ENCODE measurements around the gene APPL2.

APPL2 gene

GRCh38 chr12:105168006-105168405, 68.0 kb downstream of the APPL2 start:
- Histone ChIP-seq H3K4me2 (ENCODE audit: low read length) (no peak overlapping the region), H2AFZ (ENCODE audit: low read length) (no peak overlapping the region), H3F3A (ENCODE audit: insufficient read depth, low read length) (no peaks in the 10 kb centered on the region), H3K27me3 (ENCODE audit: insufficient read depth, low read length) (no peaks in the 10 kb centered on the region), H3K4me1 (ENCODE audit: insufficient read depth, low read length, severe bottlenecking) (no peaks in the 10 kb centered on the region), H3K9me2 (ENCODE audit: low read depth, low read length) (no peaks in the 10 kb centered on the region), H3K9ac (ENCODE audit: low read length) (no peak overlapping the region), H3K4me3 (ENCODE audit: low read depth, low read length, poor library complexity, severe bottlenecking) (no peak overlapping the region), H3K36me3 (ENCODE audit: insufficient read depth, low read length) (peaks cover 41% of the 10 kb centered on the region), H3K27ac (ENCODE audit: low read depth, low read length, poor library complexity, severe bottlenecking) (no peak overlapping the region), H4K20me1 (ENCODE audit: insufficient read depth, low read length) (no peaks in the 10 kb centered on the region), H3K79me2 (ENCODE audit: insufficient read depth, low read length) (no peaks in the 10 kb centered on the region), H3K9me3 (ENCODE audit: low read length) (no peaks in the 10 kb centered on the region)
- TF ChIP-seq CTCF (IDR thresholded peaks at IDR 0.05; ENCODE audit: low read length) (no peak), EZH2 (IDR thresholded peaks at IDR 0.05; ENCODE audit: borderline replicate concordance, low read length) (no peak)

- TF ChIP-seq CTCF (IDR thresholded peaks at IDR 0.05; ENCODE audit: low read length) (no peak), EZH2 (IDR thresholded peaks at IDR 0.05; ENCODE audit: borderline replicate concordance, low read length) (no peak)
- Histone ChIP-seq H3K4me1 (ENCODE audit: insufficient read depth, low read length, severe bottlenecking) (no peaks in the 10 kb centered on the region), H4K20me1 (ENCODE audit: insufficient read depth, low read length) (no peaks in the 10 kb centered on the region), H3K79me2 (ENCODE audit: insufficient read depth, low read length) (no peaks in the 10 kb centered on the region), H3K9me2 (ENCODE audit: low read depth, low read length) (no peaks in the 10 kb centered on the region), H3K27me3 (ENCODE audit: insufficient read depth, low read length) (no peaks in the 10 kb centered on the region), H2AFZ (ENCODE audit: low read length) (no peak overlapping the region), H3K9ac (ENCODE audit: low read length) (no peak overlapping the region), H3K4me2 (ENCODE audit: low read length) (no peak overlapping the region), H3K36me3 (ENCODE audit: insufficient read depth, low read length) (peaks cover 42% of the 10 kb centered on the region), H3K27ac (ENCODE audit: low read depth, low read length, poor library complexity, severe bottlenecking) (no peak overlapping the region), H3K9me3 (ENCODE audit: low read length) (no peaks in the 10 kb centered on the region), H3K4me3 (ENCODE audit: low read depth, low read length, poor library complexity, severe bottlenecking) (no peak overlapping the region), H3F3A (ENCODE audit: insufficient read depth, low read length) (no peaks in the 10 kb centered on the region)
These were observed 68.6 kb downstream of the APPL2 start for GRCh38 chr12:105167346-105167745.

GRCh38 chr12:105166736-105167135, 69.2 kb downstream of the APPL2 start:
- no peaks in the 10 kb centered on the region for H3K4me1 ChIP-seq (ENCODE audit: insufficient read depth, low read length, severe bottlenecking)
- no peak overlapping the region for H3K9ac ChIP-seq (ENCODE audit: low read length)
- TF ChIP-seq EZH2 (IDR thresholded peaks at IDR 0.05; ENCODE audit: borderline replicate concordance, low read length) (no peak), CTCF (IDR thresholded peaks at IDR 0.05; ENCODE audit: low read length) (no peak)
- H3K9me2 ChIP-seq (ENCODE audit: low read depth, low read length) = no peaks in the 10 kb centered on the region
- no peaks in the 10 kb centered on the region for H3K27me3 ChIP-seq (ENCODE audit: insufficient read depth, low read length)
- H2AFZ ChIP-seq (ENCODE audit: low read length) = no peak overlapping the region
- H4K20me1 ChIP-seq (ENCODE audit: insufficient read depth, low read length) = no peaks in the 10 kb centered on the region
- no peaks in the 10 kb centered on the region for H3K79me2 ChIP-seq (ENCODE audit: insufficient read depth, low read length)
- H3K9me3 ChIP-seq (ENCODE audit: low read length) = no peaks in the 10 kb centered on the region
- no peak overlapping the region for H3K4me2 ChIP-seq (ENCODE audit: low read length)
- no peak overlapping the region for H3K4me3 ChIP-seq (ENCODE audit: low read depth, low read length, poor library complexity, severe bottlenecking)
- H3K36me3 ChIP-seq (ENCODE audit: insufficient read depth, low read length) = peaks cover 48% of the 10 kb centered on the region
- no peaks in the 10 kb centered on the region for H3F3A ChIP-seq (ENCODE audit: insufficient read depth, low read length)
- no peak overlapping the region for H3K27ac ChIP-seq (ENCODE audit: low read depth, low read length, poor library complexity, severe bottlenecking)

All from OCI-LY1 (cell line).